ENCODE measurements around the gene GYS2.

DNA sequence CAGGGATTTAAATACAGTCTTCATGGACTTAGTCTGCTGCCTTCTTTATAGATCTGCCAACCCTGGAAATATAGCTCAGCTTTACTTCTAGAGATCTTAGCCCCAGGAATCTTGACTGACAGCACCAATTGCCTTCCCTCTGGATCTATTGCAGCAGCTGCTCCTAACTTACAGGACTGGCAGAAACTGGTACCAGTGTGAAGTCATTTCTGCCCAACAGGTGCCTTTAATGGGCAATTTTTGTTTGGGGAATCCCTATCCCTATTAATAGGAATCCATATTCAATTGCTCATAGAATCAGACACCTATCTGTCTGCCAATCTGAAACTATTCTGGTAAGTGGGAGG, 51.3 kb downstream of the GYS2 start:
- TF ChIP-seq, protein P1, sequence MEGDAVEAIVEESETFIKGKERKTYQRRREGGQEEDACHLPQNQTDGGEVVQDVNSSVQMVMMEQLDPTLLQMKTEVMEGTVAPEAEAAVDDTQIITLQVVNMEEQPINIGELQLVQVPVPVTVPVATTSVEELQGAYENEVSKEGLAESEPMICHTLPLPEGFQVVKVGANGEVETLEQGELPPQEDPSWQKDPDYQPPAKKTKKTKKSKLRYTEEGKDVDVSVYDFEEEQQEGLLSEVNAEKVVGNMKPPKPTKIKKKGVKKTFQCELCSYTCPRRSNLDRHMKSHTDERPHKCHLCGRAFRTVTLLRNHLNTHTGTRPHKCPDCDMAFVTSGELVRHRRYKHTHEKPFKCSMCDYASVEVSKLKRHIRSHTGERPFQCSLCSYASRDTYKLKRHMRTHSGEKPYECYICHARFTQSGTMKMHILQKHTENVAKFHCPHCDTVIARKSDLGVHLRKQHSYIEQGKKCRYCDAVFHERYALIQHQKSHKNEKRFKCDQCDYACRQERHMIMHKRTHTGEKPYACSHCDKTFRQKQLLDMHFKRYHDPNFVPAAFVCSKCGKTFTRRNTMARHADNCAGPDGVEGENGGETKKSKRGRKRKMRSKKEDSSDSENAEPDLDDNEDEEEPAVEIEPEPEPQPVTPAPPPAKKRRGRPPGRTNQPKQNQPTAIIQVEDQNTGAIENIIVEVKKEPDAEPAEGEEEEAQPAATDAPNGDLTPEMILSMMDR (IDR thresholded peaks at IDR 0.05), result no peak
- TF ChIP-seq POLR2A (IDR thresholded peaks at IDR 0.05; ENCODE audit: low read depth) (no peak), POLR2AphosphoS5 (IDR thresholded peaks at IDR 0.05) (no peak), EP300 (IDR thresholded peaks at IDR 0.05) (no peak)
